ENCODE results near the gene SPOCK2. TPM values are rescaled to one million over a fixed set of nuclear protein-coding genes. Genes with fewer than 3 reads are reported as not detected.

SPOCK2 gene
- total and polyA plus RNA-seq, 10 of the 15 experiments (the other 5 are each of a cell fraction or from before 2014, with no cell fraction given) = 0.02 to 1.5 (median 0.58) TPM

GRCh38 chr10:72133517-72133916 lies 45.2 kb upstream of the SPOCK2 start (continued):
- TF ChIP-seq RAD51 (IDR thresholded peaks at IDR 0.05) (no peak), EP300 (IDR thresholded peaks at IDR 0.05; ENCODE audit: borderline replicate concordance in 1 of 2, control insufficient read depth in 1 of 2, low read depth in 2 of 2, low read length in 2 of 2) (peak; percentile 84 to 96; a peak in 3 of 4 replicates), NRF1 (conservative IDR thresholded peaks at IDR 0.05; ENCODE audit: low read depth, low read length) (no peak), CEBPB (IDR thresholded peaks at IDR 0.05; ENCODE audit: borderline replicate concordance in 1 of 2, low read depth in 2 of 2, low read length in 2 of 2) (peak in 1 of 2 experiments; percentile 85; a peak in 1 of 4 replicates), BACH1 (IDR thresholded peaks at IDR 0.05; ENCODE audit: borderline replicate concordance) (no peak; the same call in 1 of the 2 replicates), SIN3A (IDR thresholded peaks at IDR 0.05; ENCODE audit: low read depth, low read length) (no peak), GATAD2B (conservative IDR thresholded peaks at IDR 0.05; ENCODE audit: low read depth) (peak; percentile 51; the same call in 1 of the 2 replicates), MYC (IDR thresholded peaks at IDR 0.05; ENCODE audit: insufficient read depth, insufficient read length, insufficient replicate concordance, low read length, severe bottlenecking) (no peak), ASH2L (IDR thresholded peaks at IDR 0.05; ENCODE audit: borderline replicate concordance, low read depth) (no peak), HSF1 (IDR thresholded peaks at IDR 0.05; ENCODE audit: low read depth, low read length) (no peak), SREBF1 (IDR thresholded peaks at IDR 0.05; ENCODE audit: low read length) (no peak), ZSCAN29 (IDR thresholded peaks at IDR 0.05) (no peak), ZNF207 (IDR thresholded peaks at IDR 0.05; ENCODE audit: borderline replicate concordance) (no peak), HCFC1 (IDR thresholded peaks at IDR 0.05; ENCODE audit: low read length) (no peak), FOXK2 (IDR thresholded peaks at IDR 0.05) (no peak), HDAC2 (IDR thresholded peaks at IDR 0.05) (no peak), TCF12 (IDR thresholded peaks at IDR 0.05; ENCODE audit: low read depth, low read length) (peak; percentile 42; the same call in 1 of the 2 replicates)
- TF ChIP-seq, protein P1, sequence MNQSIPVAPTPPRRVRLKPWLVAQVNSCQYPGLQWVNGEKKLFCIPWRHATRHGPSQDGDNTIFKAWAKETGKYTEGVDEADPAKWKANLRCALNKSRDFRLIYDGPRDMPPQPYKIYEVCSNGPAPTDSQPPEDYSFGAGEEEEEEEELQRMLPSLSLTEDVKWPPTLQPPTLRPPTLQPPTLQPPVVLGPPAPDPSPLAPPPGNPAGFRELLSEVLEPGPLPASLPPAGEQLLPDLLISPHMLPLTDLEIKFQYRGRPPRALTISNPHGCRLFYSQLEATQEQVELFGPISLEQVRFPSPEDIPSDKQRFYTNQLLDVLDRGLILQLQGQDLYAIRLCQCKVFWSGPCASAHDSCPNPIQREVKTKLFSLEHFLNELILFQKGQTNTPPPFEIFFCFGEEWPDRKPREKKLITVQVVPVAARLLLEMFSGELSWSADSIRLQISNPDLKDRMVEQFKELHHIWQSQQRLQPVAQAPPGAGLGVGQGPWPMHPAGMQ (IDR thresholded peaks at IDR 0.05; ENCODE audit: borderline replicate concordance) = no peak; the same call in 1 of the 2 replicates
- TF ChIP-seq, protein P2, sequence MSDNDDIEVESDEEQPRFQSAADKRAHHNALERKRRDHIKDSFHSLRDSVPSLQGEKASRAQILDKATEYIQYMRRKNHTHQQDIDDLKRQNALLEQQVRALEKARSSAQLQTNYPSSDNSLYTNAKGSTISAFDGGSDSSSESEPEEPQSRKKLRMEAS (IDR thresholded peaks at IDR 0.05; ENCODE audit: low read depth, low read length) = no peak; the same call in 1 of the 2 replicates
- TF ChIP-seq, protein P3, sequence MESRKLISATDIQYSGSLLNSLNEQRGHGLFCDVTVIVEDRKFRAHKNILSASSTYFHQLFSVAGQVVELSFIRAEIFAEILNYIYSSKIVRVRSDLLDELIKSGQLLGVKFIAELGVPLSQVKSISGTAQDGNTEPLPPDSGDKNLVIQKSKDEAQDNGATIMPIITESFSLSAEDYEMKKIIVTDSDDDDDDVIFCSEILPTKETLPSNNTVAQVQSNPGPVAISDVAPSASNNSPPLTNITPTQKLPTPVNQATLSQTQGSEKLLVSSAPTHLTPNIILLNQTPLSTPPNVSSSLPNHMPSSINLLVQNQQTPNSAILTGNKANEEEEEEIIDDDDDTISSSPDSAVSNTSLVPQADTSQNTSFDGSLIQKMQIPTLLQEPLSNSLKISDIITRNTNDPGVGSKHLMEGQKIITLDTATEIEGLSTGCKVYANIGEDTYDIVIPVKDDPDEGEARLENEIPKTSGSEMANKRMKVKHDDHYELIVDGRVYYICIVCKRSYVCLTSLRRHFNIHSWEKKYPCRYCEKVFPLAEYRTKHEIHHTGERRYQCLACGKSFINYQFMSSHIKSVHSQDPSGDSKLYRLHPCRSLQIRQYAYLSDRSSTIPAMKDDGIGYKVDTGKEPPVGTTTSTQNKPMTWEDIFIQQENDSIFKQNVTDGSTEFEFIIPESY (IDR thresholded peaks at IDR 0.05) = no peak
- TF ChIP-seq, protein P4, sequence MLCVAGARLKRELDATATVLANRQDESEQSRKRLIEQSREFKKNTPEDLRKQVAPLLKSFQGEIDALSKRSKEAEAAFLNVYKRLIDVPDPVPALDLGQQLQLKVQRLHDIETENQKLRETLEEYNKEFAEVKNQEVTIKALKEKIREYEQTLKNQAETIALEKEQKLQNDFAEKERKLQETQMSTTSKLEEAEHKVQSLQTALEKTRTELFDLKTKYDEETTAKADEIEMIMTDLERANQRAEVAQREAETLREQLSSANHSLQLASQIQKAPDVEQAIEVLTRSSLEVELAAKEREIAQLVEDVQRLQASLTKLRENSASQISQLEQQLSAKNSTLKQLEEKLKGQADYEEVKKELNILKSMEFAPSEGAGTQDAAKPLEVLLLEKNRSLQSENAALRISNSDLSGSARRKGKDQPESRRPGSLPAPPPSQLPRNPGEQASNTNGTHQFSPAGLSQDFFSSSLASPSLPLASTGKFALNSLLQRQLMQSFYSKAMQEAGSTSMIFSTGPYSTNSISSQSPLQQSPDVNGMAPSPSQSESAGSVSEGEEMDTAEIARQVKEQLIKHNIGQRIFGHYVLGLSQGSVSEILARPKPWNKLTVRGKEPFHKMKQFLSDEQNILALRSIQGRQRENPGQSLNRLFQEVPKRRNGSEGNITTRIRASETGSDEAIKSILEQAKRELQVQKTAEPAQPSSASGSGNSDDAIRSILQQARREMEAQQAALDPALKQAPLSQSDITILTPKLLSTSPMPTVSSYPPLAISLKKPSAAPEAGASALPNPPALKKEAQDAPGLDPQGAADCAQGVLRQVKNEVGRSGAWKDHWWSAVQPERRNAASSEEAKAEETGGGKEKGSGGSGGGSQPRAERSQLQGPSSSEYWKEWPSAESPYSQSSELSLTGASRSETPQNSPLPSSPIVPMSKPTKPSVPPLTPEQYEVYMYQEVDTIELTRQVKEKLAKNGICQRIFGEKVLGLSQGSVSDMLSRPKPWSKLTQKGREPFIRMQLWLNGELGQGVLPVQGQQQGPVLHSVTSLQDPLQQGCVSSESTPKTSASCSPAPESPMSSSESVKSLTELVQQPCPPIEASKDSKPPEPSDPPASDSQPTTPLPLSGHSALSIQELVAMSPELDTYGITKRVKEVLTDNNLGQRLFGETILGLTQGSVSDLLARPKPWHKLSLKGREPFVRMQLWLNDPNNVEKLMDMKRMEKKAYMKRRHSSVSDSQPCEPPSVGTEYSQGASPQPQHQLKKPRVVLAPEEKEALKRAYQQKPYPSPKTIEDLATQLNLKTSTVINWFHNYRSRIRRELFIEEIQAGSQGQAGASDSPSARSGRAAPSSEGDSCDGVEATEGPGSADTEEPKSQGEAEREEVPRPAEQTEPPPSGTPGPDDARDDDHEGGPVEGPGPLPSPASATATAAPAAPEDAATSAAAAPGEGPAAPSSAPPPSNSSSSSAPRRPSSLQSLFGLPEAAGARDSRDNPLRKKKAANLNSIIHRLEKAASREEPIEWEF (IDR thresholded peaks at IDR 0.05; ENCODE audit: insufficient replicate concordance, low read depth, low read length) = peak; percentile 78

All from GM12878 (cell line).